PC-9 (cell line): Measurements from ENCODE around the gene SYPL1.

Source experiments
- EZH2 ChIP-seq: fragments of 200-600 bp; sonication (generic); IDR thresholded peaks from 2 replicates; pipeline ENCODE4 v1.8.0; 2017; ENCODE audit warnings: antibody characterized with exemption, low read depth
- TF ChIP-seq, protein P1 (sequence below): fragments of 200-600 bp; sonication (generic); conservative IDR thresholded peaks from 2 replicates; pipeline ENCODE4 v1.6.1; 2017; ENCODE audit warnings: mixed run types, antibody characterized with exemption, mild to moderate bottlenecking, moderate library complexity

DNA sequence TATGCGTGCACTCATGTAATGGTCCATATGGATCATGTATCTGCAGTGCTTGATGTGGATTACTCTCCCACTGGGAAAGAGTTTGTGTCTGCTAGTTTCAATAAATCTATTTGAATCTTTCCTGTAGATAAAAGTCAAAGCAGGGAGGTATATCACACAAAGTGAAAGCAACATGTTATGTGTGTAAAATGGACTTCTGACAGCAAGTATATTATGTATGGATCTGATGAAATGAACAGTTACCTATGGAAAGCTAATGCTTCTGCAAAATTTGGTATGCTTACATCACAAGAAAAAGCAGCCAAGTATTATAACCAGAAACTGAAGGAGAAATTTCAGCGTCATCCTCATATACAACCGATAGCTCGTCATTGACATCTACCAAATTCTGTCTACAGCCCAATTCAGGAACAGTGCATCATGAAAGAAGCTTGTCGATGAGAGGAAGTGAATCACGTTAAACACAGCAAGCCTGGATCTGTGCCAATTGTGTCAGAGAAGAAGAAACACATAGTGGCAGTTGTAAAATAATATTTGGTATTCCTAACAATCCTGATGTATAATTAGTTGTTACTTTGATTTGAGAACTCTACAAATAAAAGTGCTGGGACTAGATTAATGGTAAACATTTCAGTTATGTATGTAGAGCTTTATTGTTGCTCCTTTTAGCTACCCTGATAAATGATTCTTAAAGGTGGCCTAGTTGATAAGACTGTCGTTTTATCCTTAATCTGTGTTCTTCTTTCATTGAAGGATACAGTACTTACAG lies 14.2 kb upstream of the SYPL1 start:
- no peak for TF ChIP-seq EZH2
- TF ChIP-seq, protein P1, sequence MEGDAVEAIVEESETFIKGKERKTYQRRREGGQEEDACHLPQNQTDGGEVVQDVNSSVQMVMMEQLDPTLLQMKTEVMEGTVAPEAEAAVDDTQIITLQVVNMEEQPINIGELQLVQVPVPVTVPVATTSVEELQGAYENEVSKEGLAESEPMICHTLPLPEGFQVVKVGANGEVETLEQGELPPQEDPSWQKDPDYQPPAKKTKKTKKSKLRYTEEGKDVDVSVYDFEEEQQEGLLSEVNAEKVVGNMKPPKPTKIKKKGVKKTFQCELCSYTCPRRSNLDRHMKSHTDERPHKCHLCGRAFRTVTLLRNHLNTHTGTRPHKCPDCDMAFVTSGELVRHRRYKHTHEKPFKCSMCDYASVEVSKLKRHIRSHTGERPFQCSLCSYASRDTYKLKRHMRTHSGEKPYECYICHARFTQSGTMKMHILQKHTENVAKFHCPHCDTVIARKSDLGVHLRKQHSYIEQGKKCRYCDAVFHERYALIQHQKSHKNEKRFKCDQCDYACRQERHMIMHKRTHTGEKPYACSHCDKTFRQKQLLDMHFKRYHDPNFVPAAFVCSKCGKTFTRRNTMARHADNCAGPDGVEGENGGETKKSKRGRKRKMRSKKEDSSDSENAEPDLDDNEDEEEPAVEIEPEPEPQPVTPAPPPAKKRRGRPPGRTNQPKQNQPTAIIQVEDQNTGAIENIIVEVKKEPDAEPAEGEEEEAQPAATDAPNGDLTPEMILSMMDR, result no peak
